ENCODE data around the gene CPOX. TPM values are rescaled to one million over a fixed set of nuclear protein-coding genes. Genes with fewer than 3 reads are reported as not detected.

The CPOX gene
- total RNA-seq, 1 donor from 2014 or later: 12.1 TPM

DNA sequence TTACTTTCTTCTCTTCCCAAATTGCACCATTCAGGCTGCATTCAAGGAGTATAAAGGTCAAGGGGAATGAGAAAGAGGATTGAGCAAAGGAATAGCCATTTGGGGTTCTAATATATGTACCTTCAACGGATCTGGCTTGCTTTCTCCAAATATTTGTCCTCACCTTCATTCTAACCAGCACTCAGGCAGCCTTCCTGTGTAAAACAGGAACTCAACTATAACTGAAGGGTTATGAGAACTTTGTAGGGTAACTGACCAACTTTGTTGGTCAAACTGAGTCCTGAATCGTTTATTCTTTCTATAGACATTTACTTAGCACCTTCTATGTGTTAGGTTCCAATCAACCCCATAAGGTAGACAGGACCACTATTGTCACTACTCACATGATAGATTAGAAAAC, 5.1 kb upstream of the CPOX start:
- ATAC-seq (no peak), DNase-seq (no peak)
- intact Hi-C loops (cut with micrococcal nuclease): no loop called here

- intact Hi-C loops (cut with micrococcal nuclease): no loop called here
- DNase-seq (no peak), ATAC-seq (no peak)
These were observed 3.4 kb upstream of the CPOX start for GRCh38 chr3:98596541-98597500.

- ATAC-seq (no peak), DNase-seq (no peak)
- intact Hi-C loops (cut with micrococcal nuclease): no loop called here
These were observed 2.7 kb upstream of the CPOX start for GRCh38 chr3:98596087-98596486.

- intact Hi-C loops (cut with micrococcal nuclease): no loop called here
- ATAC-seq: no peak
- DNase-seq: no peak
These were observed 1.4 kb upstream of the CPOX start for GRCh38 chr3:98594628-98595324.

GRCh38 chr3:98592345-98592935, 971 bp downstream of the CPOX start:
- DNase-seq (no peak), ATAC-seq (no peak)
- intact Hi-C loops (cut with micrococcal nuclease): no loop called here

- intact Hi-C loops (cut with micrococcal nuclease): no loop called here
- no peak for DNase-seq
- no peak for ATAC-seq
These were observed 3.9 kb downstream of the CPOX start for GRCh38 chr3:98589331-98590036.

GRCh38 chr3:98588065-98588464, 5.3 kb downstream of the CPOX start:
- intact Hi-C loops (cut with micrococcal nuclease): no loop called here
- no peak for ATAC-seq
- DNase-seq: no peak

GRCh38 chr3:98587654-98588053, 5.8 kb downstream of the CPOX start:
- intact Hi-C loops (cut with micrococcal nuclease): no loop called here
- DNase-seq: no peak
- ATAC-seq: no peak

GRCh38 chr3:98584547-98584946, 8.9 kb downstream of the CPOX start:
- intact Hi-C loops (cut with micrococcal nuclease): no loop called here
- ATAC-seq (no peak), DNase-seq (no peak)

- ATAC-seq: no peak
These were observed 9.6 kb downstream of the CPOX start for GRCh38 chr3:98583766-98584165.

GRCh38 chr3:98582042-98582441, 11.4 kb downstream of the CPOX start:
- DNase-seq: no peak
- ATAC-seq: no peak
- intact Hi-C loops (cut with micrococcal nuclease): no loop called here

More at GRCh38 chr3:98583766-98584165, 9.6 kb downstream of the CPOX start:
- DNase-seq: no peak
- intact Hi-C loops (cut with micrococcal nuclease): no loop called here

DNA sequence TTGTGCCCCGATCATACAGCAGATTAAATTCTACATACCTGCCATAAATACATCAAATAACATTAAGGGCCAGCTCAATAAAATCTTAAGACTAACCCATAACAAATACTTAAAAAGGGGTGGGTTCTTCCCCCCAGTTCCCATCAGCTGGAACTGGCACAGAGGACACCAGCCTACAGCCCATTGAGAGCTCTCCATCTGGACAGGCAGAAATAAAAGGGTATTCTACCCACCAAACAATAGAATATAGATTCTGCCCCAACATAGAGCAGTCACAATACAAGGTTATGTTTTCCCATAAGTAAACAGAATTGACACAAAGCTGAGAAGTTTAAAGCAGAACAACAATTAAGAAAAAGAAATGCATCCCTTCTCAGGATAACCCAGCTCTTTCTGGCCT, 11.9 kb downstream of the CPOX start:
- no peak for ATAC-seq
- DNase-seq: no peak
- intact Hi-C loops (cut with micrococcal nuclease): no loop called here

DNA sequence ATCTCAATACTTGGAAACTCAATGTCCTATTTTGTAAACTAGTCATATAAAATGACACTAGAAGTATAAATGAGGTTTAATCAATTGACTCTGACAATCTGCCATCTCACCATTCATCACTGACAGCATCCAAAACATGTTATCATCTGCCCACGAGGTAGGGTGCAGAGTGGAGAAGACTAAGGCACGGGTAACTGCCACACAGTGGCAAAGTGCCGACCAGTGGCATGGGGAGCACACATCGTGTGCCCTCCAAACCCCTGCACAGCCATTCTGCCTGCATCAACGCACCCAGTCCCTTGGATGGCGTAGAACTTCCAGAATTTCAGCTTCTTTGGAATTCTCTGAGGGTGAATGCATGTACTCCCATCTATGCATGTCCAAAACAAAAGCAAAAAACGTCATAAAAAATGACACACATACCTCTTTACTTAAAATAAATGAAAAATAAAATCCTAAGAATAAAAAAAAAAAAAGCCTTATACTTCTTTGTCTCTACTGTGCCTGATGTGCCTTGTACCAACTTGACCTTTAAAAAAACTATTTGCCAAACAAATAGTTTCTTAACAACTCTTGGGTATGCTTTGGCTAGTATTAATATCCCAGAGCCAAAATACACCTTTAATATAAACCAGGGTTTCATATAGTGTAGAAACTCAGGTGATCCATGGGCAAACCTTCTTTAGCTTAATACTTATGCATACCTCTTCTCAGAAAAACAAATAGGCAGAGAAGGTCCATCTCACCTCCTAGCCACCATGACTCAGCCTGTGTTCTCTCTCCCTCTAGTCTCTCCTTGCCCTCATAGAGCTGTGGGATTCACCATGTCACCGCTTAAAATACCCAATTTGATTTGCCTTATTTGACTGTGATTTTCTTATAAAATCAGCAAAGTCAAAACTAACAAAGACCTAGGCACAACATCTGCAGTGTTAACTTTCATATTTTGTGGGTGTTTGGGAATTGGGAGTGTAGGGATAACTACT, 12.7 kb downstream of the CPOX start:
- DNase-seq (no peak), ATAC-seq (no peak)
- intact Hi-C loops (cut with micrococcal nuclease): no loop called here

GRCh38 chr3:98577178-98577895, 16.1 kb downstream of the CPOX start:
- no peak for DNase-seq
- intact Hi-C loops (cut with micrococcal nuclease): no loop called here
- ATAC-seq: no peak

DNA sequence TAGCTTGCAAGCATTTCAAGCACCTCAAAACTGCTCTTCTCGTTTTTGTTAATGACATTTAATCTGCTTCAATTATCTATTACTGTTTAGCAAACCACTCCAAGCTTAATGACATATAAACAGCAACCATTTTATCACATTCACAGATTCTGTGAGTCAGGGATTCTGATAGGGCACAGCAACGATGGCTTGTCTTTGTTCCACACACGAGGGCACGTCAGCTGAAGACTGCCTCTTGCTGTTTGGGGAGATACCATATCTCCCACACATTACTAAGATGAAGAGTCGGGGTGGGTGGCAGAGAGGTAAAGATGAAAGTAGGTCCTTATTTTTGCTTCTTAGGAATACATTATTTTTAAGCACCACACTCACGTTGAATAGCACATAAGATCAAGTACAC, 19.3 kb downstream of the CPOX start:
- DNase-seq: no peak
- ATAC-seq: no peak
- intact Hi-C loops (cut with micrococcal nuclease): no loop called here

GRCh38 chr3:98573181-98573728, 20.2 kb downstream of the CPOX start:
- DNase-seq: no peak
- intact Hi-C loops (cut with micrococcal nuclease): no loop called here
- no peak for ATAC-seq

DNA sequence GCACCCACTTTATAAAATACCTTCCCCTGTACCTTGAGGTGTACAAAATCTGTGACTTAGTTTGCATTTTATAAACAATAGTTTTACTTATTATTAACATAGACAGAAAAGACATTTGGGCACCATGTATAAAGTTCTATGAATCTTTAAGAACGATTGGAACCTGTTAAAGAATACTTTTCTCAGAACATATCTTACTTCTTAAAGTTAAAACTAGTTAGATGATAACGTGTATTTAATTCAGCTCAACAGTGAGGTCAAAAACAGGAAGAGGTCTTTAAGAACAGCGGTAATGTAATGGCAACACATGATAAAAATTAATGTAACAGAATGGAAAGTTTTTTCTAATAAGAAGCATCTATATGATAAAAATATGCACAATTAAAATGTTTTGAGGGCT, 25.0 kb downstream of the CPOX start:
- ATAC-seq (no peak), DNase-seq (no peak)
- intact Hi-C loops (cut with micrococcal nuclease): no loop called here
